GM12878 (cell line): ENCODE measurements around the gene SMOC1.

Experiments
- CBX3 ChIP-seq: fragments of 200-600 bp; sonication (generic); IDR thresholded peaks from 2 replicates; pipeline ENCODE4 v1.6.1; 2016; ENCODE audit warnings: low read depth, borderline replicate concordance
- CTCF ChIP-seq, 3 experiments: IDR thresholded peaks in 2 of 3; conservative IDR thresholded peaks in 1 of 3; 2 replicates each; pipeline ENCODE4 v1.5.1; 2011; ENCODE audit warnings: low read depth in 3 of 3, low read length in 3 of 3, mild to moderate bottlenecking in 3 of 3, control low read depth in 2 of 3, moderate library complexity in 2 of 3, inconsistent platforms in 1 of 3, mixed read lengths in 1 of 3; ENCODE audit not compliant: control insufficient read depth in 2 of 3, insufficient read depth in 1 of 3; ENCODE audit errors: extremely low read depth in 1 of 3
- EZH2 ChIP-seq: IDR thresholded peaks from 2 replicates; pipeline ENCODE4 v1.6.1; 2012; ENCODE audit warnings: low read depth, mild to moderate bottlenecking, control low read depth, inconsistent platforms, low read length, borderline replicate concordance; ENCODE audit not compliant: control insufficient read depth
- FOXK2 ChIP-seq: fragments of 450-650 bp; IDR thresholded peaks from 2 replicates; pipeline ENCODE4 v1.6.1; 2017; ENCODE audit warnings: mild to moderate bottlenecking, moderate library complexity
- GABPA ChIP-seq: IDR thresholded peaks from 2 replicates; pipeline ENCODE4 v1.6.1; 2014; ENCODE audit warnings: antibody characterized with exemption, low read depth, mild to moderate bottlenecking, inconsistent platforms
- MYB ChIP-seq: fragments of 150-350 bp; IDR thresholded peaks from 2 replicates; pipeline ENCODE4 v1.6.1; 2014; ENCODE audit warnings: mild to moderate bottlenecking, low read depth, low read length, borderline replicate concordance
- NR2C2 ChIP-seq: IDR thresholded peaks from 2 replicates; pipeline ENCODE4 v1.6.1; 2011; ENCODE audit warnings: borderline replicate concordance, low read depth; ENCODE audit not compliant: control insufficient read depth, insufficient read length
- POLR2A ChIP-seq: IDR thresholded peaks from 2 replicates; pipeline ENCODE4 v1.6.1; 2011; ENCODE audit warnings: low read depth, mild to moderate bottlenecking, low read length
- RFX5 ChIP-seq: IDR thresholded peaks from 2 replicates; pipeline ENCODE4 v1.6.1; 2011; ENCODE audit warnings: low read depth, low read length, improper control_type of control experiment

DNA sequence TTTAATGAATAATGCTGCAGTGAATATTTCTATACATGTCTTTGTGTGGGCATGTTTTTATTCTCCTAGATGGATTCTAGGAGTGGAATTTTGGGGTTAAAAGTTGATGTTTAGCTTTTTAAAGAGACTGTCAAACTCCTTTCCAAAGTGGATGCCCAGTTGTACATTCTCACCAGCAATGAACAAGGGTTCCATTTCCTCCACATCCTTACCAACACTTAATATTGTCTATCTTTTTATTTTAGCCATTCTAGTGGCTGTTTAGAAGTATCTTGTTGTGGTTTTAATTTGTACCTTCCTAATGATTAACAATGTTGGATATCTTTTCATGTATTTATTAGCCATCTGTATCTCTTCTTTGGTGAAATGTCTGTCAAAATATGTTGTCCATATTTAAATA, 109.8 kb downstream of the SMOC1 start:
- no peak for TF ChIP-seq POLR2A
- TF ChIP-seq CTCF (IDR thresholded peaks at IDR 0.05 in 2 of 3, conservative IDR thresholded peaks at IDR 0.05 in 1 of 3; ENCODE audit: control insufficient read depth in 2 of 3, extremely low read depth in 1 of 3, insufficient read depth in 1 of 3, low read depth in 3 of 3, low read length in 3 of 3) = no peak
- no peak for TF ChIP-seq FOXK2
- no peak for TF ChIP-seq NR2C2
- TF ChIP-seq RFX5 = no peak
- no peak for TF ChIP-seq GABPA
- TF ChIP-seq EZH2 = no peak
- TF ChIP-seq CBX3 = no peak
- TF ChIP-seq MYB = no peak
